ENCODE results near the gene ACTMAP. TPM values are rescaled to one million over a fixed set of nuclear protein-coding genes. Genes with fewer than 3 reads are reported as not detected.

The ACTMAP gene
- total RNA-seq, 1 donor from 2014 or later = 20.7 TPM

DNA sequence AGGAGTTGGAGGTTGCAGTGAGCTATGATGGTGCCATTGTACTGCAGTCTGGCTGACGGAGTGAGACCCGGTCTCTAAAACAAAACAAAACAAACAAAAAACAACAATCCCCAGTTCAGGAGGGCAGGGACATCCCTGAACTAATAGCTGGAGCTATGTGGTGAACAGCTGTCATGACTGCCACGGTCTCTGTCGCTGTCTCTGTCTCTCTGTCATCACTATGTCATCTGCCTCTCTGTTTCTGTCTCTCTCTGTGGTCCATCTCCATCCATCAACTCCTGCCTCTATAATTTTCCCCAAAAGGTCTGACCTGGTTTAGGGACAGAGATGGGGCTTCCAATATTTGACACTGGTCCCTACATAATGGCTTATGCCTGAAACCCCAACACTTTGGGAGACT lies 26.0 kb downstream of the ACTMAP start:
- no peaks in the 10 kb centered on the region for H3K36me3 Mint-ChIP-seq (ENCODE audit: unreplicated experiment)

DNA sequence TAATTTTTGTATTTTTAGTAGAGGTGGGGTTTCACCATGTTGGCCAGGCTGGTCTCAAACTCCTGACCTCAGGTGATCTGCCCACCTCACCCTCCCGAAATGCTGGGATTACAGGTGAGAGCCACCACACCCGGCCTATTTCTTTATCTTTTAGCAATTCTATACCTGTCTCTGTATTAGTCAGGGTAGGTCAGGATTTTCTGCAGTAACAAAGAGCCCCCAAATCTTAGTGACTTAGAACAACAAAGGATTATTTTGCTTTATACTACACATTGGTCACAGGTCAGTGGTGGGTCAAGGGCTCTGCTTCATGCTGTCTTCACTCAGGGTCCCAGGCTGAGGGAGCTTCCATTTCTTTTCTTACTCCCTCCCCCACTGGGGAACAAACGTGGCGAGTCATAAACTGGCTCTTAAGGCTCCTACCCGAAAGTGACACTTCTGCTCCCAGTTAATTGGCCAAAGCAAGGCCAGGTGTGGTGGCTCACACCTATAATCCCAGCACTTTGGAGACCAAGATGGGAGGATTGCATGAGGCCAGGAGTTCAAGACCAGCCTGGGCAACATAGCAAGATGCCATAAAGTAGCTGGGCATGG lies 26.5 kb downstream of the ACTMAP start:
- no peaks in the 10 kb centered on the region for H3K36me3 Mint-ChIP-seq (ENCODE audit: unreplicated experiment)
- H3K27ac Mint-ChIP-seq (ENCODE audit: unreplicated experiment) = no peak overlapping the region
- TF ChIP-seq, protein P1, sequence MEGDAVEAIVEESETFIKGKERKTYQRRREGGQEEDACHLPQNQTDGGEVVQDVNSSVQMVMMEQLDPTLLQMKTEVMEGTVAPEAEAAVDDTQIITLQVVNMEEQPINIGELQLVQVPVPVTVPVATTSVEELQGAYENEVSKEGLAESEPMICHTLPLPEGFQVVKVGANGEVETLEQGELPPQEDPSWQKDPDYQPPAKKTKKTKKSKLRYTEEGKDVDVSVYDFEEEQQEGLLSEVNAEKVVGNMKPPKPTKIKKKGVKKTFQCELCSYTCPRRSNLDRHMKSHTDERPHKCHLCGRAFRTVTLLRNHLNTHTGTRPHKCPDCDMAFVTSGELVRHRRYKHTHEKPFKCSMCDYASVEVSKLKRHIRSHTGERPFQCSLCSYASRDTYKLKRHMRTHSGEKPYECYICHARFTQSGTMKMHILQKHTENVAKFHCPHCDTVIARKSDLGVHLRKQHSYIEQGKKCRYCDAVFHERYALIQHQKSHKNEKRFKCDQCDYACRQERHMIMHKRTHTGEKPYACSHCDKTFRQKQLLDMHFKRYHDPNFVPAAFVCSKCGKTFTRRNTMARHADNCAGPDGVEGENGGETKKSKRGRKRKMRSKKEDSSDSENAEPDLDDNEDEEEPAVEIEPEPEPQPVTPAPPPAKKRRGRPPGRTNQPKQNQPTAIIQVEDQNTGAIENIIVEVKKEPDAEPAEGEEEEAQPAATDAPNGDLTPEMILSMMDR (IDR thresholded peaks at IDR 0.05; ENCODE audit: partially characterized antibody, unreplicated experiment) = no peak
- H3K4me3 Mint-ChIP-seq (ENCODE audit: unreplicated experiment) = no peak overlapping the region
- H3K27me3 Mint-ChIP-seq (ENCODE audit: unreplicated experiment) = no peaks in the 10 kb centered on the region
- peaks cover 11% of the 10 kb centered on the region for H3K9me3 Mint-ChIP-seq (ENCODE audit: unreplicated experiment)
- no peak for DNase-seq
- peaks cover 6% of the 10 kb centered on the region for H3K4me1 Mint-ChIP-seq (ENCODE audit: low read depth, unreplicated experiment)

More for the DNA sequence above, 26.0 kb downstream of the ACTMAP start:
- Mint-ChIP-seq H3K4me1 (ENCODE audit: low read depth, unreplicated experiment) (peaks cover 6% of the 10 kb centered on the region), H3K4me3 (ENCODE audit: unreplicated experiment) (no peak overlapping the region), H3K27me3 (ENCODE audit: unreplicated experiment) (no peaks in the 10 kb centered on the region), H3K27ac (ENCODE audit: unreplicated experiment) (no peak overlapping the region), H3K9me3 (ENCODE audit: unreplicated experiment) (peaks cover 11% of the 10 kb centered on the region)
- no peak for DNase-seq
- TF ChIP-seq, protein P1 (IDR thresholded peaks at IDR 0.05; ENCODE audit: partially characterized antibody, unreplicated experiment) = no peak

DNA sequence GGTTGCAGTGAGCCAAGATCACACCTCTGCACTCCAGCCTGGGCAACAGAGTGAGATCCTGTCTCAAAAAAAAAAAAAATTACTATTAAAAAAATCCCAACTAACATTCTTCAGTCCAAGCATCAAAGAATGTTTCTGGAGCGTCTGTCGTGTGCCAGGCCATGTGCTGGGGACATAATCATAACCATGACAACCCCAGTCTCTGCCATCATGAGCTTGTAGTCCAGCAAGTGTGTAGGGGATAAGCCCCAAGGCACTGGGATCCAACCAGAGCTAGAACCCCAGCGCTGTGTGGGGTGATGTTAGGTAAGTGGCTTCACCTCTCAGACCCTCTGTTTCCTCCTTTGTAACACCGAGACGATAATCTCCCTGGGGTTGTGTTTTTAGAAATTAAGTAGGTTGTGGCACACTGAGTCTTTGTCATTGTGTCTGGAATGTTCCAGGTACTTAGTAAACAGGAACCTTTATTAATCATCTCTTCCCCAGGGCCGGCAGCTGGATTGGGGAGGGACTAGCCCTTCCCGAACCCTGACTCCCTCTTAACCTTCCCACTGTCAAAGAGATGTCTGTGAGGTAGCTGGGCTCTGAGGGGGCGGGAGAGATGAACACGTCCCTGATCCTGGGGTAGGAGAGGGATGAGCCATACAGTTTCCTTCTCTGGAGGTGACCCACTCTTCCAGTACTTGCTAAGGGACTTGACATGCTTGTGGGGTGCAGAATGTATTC lies 28.2 kb downstream of the ACTMAP start:
- no peaks in the 10 kb centered on the region for H3K36me3 Mint-ChIP-seq (ENCODE audit: unreplicated experiment)
- TF ChIP-seq, protein P1 (IDR thresholded peaks at IDR 0.05; ENCODE audit: partially characterized antibody, unreplicated experiment) = no peak
- peaks cover 9% of the 10 kb centered on the region for H3K4me1 Mint-ChIP-seq (ENCODE audit: low read depth, unreplicated experiment)
- H3K27me3 Mint-ChIP-seq (ENCODE audit: unreplicated experiment) = no peaks in the 10 kb centered on the region
- H3K4me3 Mint-ChIP-seq (ENCODE audit: unreplicated experiment) = no peak overlapping the region
- no peak for DNase-seq
- peaks cover 15% of the 10 kb centered on the region for H3K9me3 Mint-ChIP-seq (ENCODE audit: unreplicated experiment)
- H3K27ac Mint-ChIP-seq (ENCODE audit: unreplicated experiment) = no peak overlapping the region

DNA sequence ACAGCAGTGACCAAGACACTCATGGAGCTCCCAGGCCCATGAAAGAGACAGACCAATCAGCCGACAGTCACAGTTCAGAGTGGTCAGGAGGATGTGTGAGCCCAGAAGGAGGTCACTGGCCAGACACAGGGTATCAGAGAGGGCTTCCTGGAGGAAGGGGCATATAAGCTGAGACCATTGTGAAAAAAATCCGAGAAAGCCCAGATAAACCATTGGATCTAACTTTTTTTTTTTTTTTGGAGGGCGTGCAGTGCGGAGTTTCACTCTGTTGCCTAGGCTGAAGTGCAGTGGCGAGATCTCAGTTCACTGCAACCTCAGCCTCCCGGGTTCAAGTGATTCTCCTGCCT lies 29.2 kb downstream of the ACTMAP start:
- peaks cover 2% of the 10 kb centered on the region for H3K27me3 Mint-ChIP-seq (ENCODE audit: unreplicated experiment)
- H3K9me3 Mint-ChIP-seq (ENCODE audit: unreplicated experiment) = peaks cover 18% of the 10 kb centered on the region
- H3K4me3 Mint-ChIP-seq (ENCODE audit: unreplicated experiment) = peak overlapping the region; percentile 82
- no peak overlapping the region for H3K27ac Mint-ChIP-seq (ENCODE audit: unreplicated experiment)
- TF ChIP-seq, protein P1 (IDR thresholded peaks at IDR 0.05; ENCODE audit: partially characterized antibody, unreplicated experiment) = no peak
- no peaks in the 10 kb centered on the region for H3K36me3 Mint-ChIP-seq (ENCODE audit: unreplicated experiment)
- peaks cover 10% of the 10 kb centered on the region for H3K4me1 Mint-ChIP-seq (ENCODE audit: low read depth, unreplicated experiment)
- no peak for DNase-seq

DNA sequence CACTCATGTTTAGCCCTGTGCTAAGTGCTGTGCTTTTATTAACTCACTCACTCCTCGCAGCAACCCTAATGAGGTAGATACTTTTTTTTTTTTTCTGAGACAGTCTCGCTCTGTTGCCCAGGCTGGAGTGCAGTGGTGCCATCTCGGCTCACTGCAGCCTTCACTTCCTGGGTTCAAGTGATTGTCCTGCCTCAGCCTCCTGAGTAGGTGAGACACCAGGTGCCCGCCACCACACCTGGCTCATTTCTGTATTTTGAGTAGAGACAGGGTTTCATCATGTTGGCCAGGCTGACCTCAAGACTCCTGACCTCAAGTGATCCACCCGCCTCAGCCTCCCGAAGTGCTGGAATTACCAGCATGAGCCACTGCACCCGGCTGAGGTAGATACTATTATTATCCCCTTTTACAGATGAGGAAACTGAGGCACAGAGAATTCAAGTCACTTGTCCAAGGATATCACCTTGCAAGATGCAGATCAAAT lies 30.8 kb downstream of the ACTMAP start:
- Mint-ChIP-seq H3K9me3 (ENCODE audit: unreplicated experiment) (peaks cover 22% of the 10 kb centered on the region), H3K4me1 (ENCODE audit: low read depth, unreplicated experiment) (peaks cover 21% of the 10 kb centered on the region), H3K27ac (ENCODE audit: unreplicated experiment) (no peak overlapping the region), H3K36me3 (ENCODE audit: unreplicated experiment) (no peaks in the 10 kb centered on the region), H3K27me3 (ENCODE audit: unreplicated experiment) (peaks cover 7% of the 10 kb centered on the region), H3K4me3 (ENCODE audit: unreplicated experiment) (peak overlapping the region; percentile 91)
- TF ChIP-seq, protein P1 (IDR thresholded peaks at IDR 0.05; ENCODE audit: partially characterized antibody, unreplicated experiment) = no peak
- DNase-seq = no peak

Data from glutamatergic neuron (in vitro differentiated cells).